ENCODE data around the gene TESPA1. TPM values are rescaled to one million over a fixed set of nuclear protein-coding genes. Genes with fewer than 3 reads are reported as not detected.

Gene TESPA1
- total and polyA plus RNA-seq, 9 of the 15 experiments (the other 6 are each of a cell fraction or from before 2014, with no cell fraction given), result 0.72 to 7.1 (median 2.4) TPM

- TF ChIP-seq, protein P1, sequence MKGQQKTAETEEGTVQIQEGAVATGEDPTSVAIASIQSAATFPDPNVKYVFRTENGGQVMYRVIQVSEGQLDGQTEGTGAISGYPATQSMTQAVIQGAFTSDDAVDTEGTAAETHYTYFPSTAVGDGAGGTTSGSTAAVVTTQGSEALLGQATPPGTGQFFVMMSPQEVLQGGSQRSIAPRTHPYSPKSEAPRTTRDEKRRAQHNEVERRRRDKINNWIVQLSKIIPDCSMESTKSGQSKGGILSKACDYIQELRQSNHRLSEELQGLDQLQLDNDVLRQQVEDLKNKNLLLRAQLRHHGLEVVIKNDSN (CRISPR knock-in tag; IDR thresholded peaks at IDR 0.05), result no peak
- TF ChIP-seq, protein P2, sequence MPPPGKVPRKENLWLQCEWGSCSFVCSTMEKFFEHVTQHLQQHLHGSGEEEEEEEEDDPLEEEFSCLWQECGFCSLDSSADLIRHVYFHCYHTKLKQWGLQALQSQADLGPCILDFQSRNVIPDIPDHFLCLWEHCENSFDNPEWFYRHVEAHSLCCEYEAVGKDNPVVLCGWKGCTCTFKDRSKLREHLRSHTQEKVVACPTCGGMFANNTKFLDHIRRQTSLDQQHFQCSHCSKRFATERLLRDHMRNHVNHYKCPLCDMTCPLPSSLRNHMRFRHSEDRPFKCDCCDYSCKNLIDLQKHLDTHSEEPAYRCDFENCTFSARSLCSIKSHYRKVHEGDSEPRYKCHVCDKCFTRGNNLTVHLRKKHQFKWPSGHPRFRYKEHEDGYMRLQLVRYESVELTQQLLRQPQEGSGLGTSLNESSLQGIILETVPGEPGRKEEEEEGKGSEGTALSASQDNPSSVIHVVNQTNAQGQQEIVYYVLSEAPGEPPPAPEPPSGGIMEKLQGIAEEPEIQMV (tag; conservative IDR thresholded peaks at IDR 0.05; ENCODE audit: low read depth), result no peak
- TF ChIP-seq ZSCAN32 (CRISPR knock-in tag; IDR thresholded peaks at IDR 0.05) (no peak), WHSC1 (IDR thresholded peaks at IDR 0.05; ENCODE audit: low read length) (no peak), SREBF2 (CRISPR knock-in tag; IDR thresholded peaks at IDR 0.05) (no peak), ZNF212 (CRISPR knock-in tag; IDR thresholded peaks at IDR 0.05) (no peak), ZEB2 (IDR thresholded peaks at IDR 0.05) (no peak), ZNF318 (IDR thresholded peaks at IDR 0.05; ENCODE audit: borderline replicate concordance in 1 of 2, low read depth in 1 of 2) (no peak), ZNF778 (CRISPR knock-in tag; IDR thresholded peaks at IDR 0.05) (no peak), ZNF311 (CRISPR knock-in tag; IDR thresholded peaks at IDR 0.05) (no peak), FOSL1 (tag; conservative IDR thresholded peaks at IDR 0.05) (no peak), TAF9B (IDR thresholded peaks at IDR 0.05; ENCODE audit: partially characterized antibody) (no peak), PML (IDR thresholded peaks at IDR 0.05; ENCODE audit: low read length) (no peak), RNF2 (IDR thresholded peaks at IDR 0.05) (no peak)
Measured at GRCh38 chr12:54988402-54989054, 4.0 kb upstream of the TESPA1 start (continued).
